Activated CD4-positive, alpha-beta T cell treated with anti-CD3 and anti-CD28 coated beads, Interleukin-2, amount 10 ng/mL, durations not matched to agents 24 days and 14 days (primary cell): ENCODE data around the gene MLLT1. TPM values are rescaled to one million over a fixed set of nuclear protein-coding genes. Genes with fewer than 3 reads are reported as not detected.

ENCODE experiments used
- DNase-seq: peaks from one replicate; pipeline ENCODE4 v3.0.0; 2022
- H3K27ac Mint-ChIP-seq: one replicate; pipeline ENCODE4 v1.8.0; 2022; ENCODE audit warnings: mild to moderate bottlenecking, mixed read lengths
- H3K27me3 Mint-ChIP-seq: one replicate; pipeline ENCODE4 v1.8.0; 2022; ENCODE audit warnings: mixed read lengths
- H3K36me3 Mint-ChIP-seq: one replicate; pipeline ENCODE4 v1.8.0; 2022; ENCODE audit warnings: low read depth, mild to moderate bottlenecking, mixed read lengths
- H3K4me1 Mint-ChIP-seq: one replicate; pipeline ENCODE4 v1.8.0; 2021; ENCODE audit warnings: mixed read lengths
- H3K4me3 Mint-ChIP-seq: one replicate; pipeline ENCODE4 v1.8.0; 2022; ENCODE audit warnings: mild to moderate bottlenecking, moderate library complexity, mixed read lengths
- H3K9me3 Mint-ChIP-seq: one replicate; pipeline ENCODE4 v1.8.0; 2021; ENCODE audit warnings: mixed read lengths
- intact Hi-C: fragments of 100-400 bp; cut with micrococcal nuclease; formaldehyde crosslinking; loops from one replicate; pipeline ENCODE4 v1.15.1; 2023
- total RNA-seq: library from RNA; stranded (reverse); gene quantifications from 2 replicates; pipeline ENCODE4 v1.2.3, GENCODE V29; 2022

MLLT1 gene
- total RNA-seq, 1 donor from 2014 or later: 74.3 TPM

DNA sequence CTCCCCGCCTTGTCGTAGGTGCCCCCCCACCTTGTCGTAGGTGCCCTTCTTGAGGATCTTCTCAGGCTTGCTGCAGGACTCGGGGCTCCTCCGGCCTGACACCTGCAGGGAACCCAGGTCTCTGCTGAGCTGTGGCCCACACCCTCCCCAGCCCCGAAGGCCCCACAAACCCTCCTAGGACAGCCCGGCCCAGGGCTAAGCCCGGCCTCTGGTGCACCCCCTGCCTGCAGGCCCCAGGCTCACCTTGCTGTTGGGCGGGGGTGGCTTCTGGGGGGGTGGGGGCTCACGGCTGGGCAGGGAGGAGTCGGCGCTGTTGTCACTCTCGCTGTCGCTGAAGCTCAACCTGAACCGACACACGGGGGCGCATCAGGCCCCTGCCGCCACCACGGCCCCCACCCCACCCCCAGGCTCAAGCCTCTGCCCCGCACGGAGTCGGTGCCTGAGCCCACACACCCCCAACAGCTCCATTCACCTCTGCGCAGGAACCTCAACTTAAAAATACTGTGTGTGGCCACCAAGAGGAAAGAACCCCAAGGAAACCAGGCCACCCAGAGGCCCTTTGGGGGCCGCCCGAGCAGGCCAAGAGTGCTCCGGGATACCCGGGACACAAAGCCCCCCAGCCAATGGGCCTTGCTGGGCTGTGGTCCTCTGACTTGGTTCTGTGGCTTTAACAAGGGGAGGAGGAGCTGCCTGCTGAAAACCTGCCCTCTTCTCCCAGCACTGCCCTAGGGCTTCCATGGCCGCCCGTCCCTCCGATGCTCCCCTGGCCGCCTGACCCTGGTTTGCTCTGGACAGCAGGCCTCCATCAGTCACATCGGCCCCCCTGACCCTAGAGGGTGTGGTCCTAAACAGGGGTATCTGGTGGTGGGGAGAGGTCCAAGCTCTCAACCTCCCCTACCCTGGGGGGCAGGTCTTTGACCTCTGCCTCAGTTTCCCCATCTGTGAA lies 65.8 kb downstream of the MLLT1 start:
- Mint-ChIP-seq H3K27ac (no peak overlapping the region), H3K4me1 (peaks cover 2% of the 10 kb centered on the region), H3K9me3 (no peaks in the 10 kb centered on the region), H3K4me3 (no peak overlapping the region), H3K27me3 (no peaks in the 10 kb centered on the region), H3K36me3 (peaks cover 4% of the 10 kb centered on the region)
- intact Hi-C loops: no loop called here
- DNase-seq: no peak

DNA sequence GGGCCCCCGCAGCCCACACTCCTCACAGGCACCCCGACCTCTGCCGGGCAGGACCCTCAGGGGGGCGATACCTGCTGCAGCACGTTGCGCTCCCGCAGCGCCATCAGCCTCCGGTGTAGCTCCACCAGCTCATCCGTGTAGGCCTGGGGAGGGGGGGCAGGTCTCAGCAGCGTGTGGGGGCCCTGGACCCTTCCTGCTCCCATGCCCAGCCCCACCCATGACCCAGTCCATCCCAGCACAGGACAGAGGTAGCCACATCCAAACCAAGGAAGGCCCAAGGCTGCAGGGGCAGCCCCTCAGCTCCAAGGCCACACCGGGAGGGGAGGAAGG lies 66.5 kb downstream of the MLLT1 start:
- H3K4me3 Mint-ChIP-seq: no peak overlapping the region
- H3K27me3 Mint-ChIP-seq: no peaks in the 10 kb centered on the region

DNA sequence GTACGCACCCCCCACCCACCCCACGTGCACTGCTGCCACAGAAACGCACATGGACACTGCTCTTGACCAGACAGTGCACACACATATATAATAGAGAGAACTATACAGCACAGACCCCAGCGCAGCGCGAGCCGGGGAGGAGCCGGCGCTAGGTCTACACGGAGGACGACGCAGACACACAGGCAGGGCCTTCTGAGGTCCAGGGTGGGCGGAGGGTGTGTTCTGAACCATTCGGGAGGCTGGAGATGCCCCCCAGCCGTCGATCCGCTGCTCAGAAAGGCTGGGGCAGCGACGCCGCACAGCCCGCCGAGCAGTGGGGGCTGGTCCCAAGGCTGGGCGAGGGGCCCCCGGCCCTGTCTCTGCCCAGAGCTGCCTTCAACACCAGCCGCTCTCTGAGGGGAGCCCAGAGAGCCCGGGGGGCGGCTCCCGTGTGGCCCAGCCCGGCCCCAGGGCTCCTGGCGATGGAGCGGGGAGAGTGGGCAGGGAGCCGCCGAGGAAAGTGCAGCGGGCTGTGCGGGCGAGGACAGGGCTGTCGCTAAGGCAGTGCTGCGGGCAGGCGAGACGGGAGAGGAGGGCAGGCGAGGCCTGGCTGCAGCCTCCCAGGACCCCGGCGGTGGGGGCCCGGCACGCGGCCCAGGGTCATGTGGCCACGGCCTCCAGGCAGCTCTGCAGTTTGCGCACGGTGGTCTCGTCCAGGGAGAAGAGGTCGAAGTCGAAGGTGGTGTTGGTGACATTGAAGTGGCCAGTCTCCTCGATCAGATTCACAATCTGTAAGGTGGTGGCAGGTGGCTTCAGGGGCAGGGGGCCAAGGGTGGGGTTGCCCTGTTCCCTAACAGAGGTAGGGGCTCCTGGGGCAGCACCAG lies 67.1 kb downstream of the MLLT1 start:
- Mint-ChIP-seq H3K27me3 (no peaks in the 10 kb centered on the region), H3K4me1 (no peaks in the 10 kb centered on the region), H3K9me3 (no peaks in the 10 kb centered on the region), H3K36me3 (peaks cover 4% of the 10 kb centered on the region), H3K27ac (no peak overlapping the region), H3K4me3 (no peak overlapping the region)
- DNase-seq: no peak
- intact Hi-C loops: no loop called here

More for the DNA sequence above, 66.5 kb downstream of the MLLT1 start:
- DNase-seq: no peak
- Mint-ChIP-seq H3K9me3 (no peaks in the 10 kb centered on the region), H3K27ac (no peak overlapping the region), H3K4me1 (no peaks in the 10 kb centered on the region), H3K36me3 (peaks cover 4% of the 10 kb centered on the region)
- intact Hi-C loops: no loop called here

DNA sequence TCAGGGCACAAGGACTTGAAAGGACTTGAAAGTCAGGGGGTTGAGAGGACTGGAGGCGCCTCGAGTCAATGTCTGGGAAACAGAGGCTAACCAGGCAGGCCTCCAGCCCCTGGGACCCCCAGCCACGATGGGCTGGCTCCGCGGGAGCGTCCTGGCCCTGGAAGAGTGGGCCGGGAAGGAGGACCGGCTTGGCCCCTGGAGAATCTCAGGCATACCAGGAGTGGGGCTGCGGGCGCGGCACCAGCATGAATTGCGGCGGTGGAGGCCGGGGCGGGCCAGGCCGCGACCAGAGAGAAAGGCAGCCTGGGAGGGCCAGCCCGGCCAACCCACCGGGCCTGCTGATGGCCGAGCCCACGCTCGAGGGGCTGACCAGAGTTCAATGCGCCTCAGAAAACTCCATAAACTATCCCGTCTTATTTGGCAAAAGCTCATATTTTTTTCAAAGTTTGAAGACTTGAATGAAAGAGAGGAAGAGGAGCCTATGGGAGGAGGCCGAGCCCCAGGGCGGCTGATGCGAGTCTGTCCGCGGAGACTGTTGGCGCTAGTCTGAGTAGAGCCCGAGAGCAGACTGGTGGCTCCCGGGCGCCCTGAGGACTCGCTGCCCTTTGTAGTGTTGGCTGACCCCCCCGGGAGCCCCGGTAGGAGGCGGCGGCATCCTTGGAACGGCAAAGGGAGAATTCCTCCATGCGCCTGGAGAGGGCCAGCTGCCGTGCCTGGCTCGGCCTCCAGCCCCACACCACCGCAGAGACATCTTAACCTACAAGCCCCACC lies 68.0 kb downstream of the MLLT1 start:
- Mint-ChIP-seq H3K4me1 (no peaks in the 10 kb centered on the region), H3K27me3 (no peaks in the 10 kb centered on the region), H3K9me3 (no peaks in the 10 kb centered on the region), H3K27ac (no peak overlapping the region), H3K4me3 (no peak overlapping the region), H3K36me3 (peaks cover 4% of the 10 kb centered on the region)
- DNase-seq: no peak
- intact Hi-C loops: no loop called here

DNA sequence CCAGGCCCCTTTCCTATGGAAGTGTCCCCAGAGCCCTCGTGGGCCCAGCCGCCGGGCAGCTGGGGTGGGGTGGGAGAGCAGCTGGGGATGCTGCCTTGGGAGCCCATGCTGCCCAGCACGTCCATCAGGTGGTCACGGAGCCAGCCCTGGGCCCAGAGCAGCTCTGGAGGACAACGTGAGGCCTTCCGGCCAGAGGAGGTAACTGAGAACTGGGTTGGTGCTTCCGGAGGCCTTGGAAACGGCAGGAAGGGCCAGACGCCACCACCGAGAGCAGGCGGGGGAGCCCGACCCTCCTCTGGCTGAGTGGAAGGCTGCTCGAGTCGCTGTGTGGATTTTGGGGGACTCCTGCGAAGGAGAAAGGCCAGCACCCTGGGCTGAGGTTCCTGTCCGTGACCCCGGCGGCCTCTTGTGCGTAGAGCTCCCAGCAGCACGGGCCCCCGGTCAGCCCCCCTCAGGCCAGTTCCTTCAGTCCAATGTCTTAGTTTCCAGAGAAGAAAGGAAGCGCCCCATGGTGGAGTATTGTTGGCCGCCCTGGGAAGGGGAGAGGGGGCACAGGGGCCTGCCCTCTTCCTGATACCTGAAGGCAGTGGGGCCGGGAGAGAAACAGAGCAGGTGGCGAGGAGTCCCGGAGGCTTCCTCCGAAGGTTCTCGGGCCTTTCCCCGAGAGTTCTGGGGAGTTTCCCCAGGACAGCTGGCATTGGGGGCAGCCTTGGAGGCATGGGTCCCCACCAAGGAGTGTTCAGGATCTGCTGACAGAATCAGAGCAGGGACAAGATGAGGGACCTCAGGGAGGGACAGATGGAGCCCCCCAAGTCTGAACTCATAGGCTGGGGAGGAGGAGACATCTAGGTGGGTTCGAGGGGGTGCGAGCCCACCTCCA lies 68.8 kb downstream of the MLLT1 start:
- Mint-ChIP-seq H3K4me3 (no peak overlapping the region), H3K36me3 (peaks cover 4% of the 10 kb centered on the region), H3K27me3 (no peaks in the 10 kb centered on the region), H3K9me3 (no peaks in the 10 kb centered on the region), H3K4me1 (no peaks in the 10 kb centered on the region), H3K27ac (no peak overlapping the region)
- DNase-seq: no peak
- intact Hi-C loops: no loop called here

DNA sequence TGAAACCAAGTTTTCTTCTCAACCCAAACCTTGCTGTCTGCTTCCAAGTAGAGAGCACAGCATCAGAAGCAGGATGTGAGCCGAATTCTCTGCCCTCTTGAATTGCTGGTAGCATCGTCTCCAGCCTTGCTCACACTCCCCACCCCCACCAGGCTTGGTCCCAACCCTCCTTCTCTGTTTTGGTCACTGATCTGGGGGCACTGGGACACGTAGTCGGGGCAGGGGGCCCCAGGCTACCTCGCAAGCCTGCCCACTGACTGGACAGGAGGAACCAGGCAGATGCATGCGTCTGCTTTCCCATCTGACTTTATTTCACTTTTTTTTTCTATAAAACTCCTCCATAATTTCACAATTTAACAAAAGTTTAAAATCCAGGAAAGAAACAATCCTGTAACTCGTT lies 69.7 kb downstream of the MLLT1 start:
- intact Hi-C loops: no loop called here
- Mint-ChIP-seq H3K27ac (no peak overlapping the region), H3K9me3 (no peaks in the 10 kb centered on the region), H3K4me1 (no peaks in the 10 kb centered on the region), H3K36me3 (peaks cover 4% of the 10 kb centered on the region), H3K27me3 (no peaks in the 10 kb centered on the region), H3K4me3 (no peak overlapping the region)
- DNase-seq: no peak

DNA sequence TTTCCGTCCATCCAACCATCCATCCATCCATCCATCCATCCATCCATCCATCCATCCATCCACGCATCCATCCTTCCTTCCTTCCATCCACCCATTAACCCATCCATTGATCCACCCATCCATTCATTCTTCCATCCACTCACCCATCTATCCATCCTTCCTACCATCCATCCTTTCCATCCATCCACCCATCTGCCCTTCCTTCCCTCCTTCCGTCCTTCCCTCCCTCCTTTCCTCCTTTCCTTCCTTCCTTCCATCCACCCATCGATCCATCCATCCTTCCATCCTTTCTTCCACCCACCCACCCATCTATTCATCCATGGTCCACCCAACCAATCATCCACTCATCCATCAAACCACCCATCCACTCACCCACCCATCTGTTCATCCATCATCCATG lies 70.1 kb downstream of the MLLT1 start:
- no peak overlapping the region for H3K27ac Mint-ChIP-seq
- no peaks in the 10 kb centered on the region for H3K4me1 Mint-ChIP-seq
- intact Hi-C loops: no loop called here
- no peak overlapping the region for H3K4me3 Mint-ChIP-seq
- H3K27me3 Mint-ChIP-seq: no peaks in the 10 kb centered on the region
- no peaks in the 10 kb centered on the region for H3K9me3 Mint-ChIP-seq
- DNase-seq: no peak
- peaks cover 4% of the 10 kb centered on the region for H3K36me3 Mint-ChIP-seq

DNA sequence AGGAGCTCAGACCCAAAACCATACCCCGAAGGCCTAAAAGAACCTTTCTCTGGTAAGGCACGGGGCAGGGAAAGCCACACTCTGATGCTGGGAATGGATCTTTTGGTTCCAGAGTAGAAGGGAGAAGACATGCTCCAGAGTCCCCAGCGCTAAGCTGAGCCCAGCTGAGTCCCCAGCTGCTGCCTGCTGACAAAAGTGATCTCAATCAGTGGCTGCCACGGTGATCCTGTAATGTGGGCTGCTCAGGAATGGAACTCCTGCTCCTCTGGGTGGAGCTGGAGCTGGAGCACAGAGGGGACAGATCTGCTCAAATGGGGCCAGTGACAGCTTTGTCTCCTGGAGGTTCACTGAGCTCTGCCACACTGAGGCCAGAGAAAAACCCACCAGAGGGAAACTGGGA lies 70.5 kb downstream of the MLLT1 start:
- Mint-ChIP-seq H3K27me3 (no peaks in the 10 kb centered on the region), H3K4me1 (no peaks in the 10 kb centered on the region), H3K27ac (no peak overlapping the region), H3K9me3 (no peaks in the 10 kb centered on the region), H3K36me3 (peaks cover 4% of the 10 kb centered on the region), H3K4me3 (no peak overlapping the region)
- DNase-seq: no peak
- intact Hi-C loops: no loop called here

DNA sequence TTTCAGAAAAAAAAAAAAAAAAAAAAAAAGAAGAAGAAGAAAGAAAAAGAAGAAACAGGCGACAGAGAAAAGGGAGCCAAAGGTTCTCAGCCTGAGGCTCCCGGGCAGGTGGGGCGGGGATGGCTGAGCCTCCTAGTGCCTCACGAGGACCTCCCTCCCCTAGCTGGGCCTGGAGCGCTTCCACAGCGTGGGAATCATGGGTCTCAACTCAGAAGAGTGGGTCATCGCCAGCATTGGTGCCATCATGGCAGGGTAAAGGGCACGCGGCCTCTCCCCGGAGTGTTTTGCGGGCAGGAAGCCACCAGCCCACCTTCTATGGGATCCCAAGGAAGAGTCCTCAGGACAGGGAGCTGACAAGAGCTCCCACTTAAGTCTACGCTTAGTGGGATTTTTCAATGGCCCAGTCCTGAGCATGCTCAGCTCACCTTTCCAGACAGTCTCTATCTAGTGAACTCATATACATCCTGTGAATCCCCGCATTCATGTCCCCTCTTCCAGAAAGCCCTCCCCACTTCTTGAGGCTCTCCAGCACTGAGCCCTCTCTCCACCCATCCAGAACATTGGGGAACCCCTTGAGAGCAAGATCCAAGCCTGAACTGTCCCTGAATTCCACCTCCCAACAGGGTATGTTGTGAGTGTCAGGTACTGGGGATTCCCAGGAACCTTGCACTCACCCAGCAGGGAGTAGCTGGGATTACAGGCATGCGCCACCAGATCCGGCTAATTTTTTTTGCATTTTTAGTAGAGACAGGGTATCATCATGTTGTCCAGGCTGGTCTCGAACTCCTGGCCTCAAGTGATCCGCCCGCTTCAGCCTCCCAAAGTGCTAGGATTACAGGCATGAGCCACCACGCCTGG lies 74.7 kb downstream of the MLLT1 start:
- intact Hi-C loops: no loop called here
- Mint-ChIP-seq H3K27me3 (peaks cover 6% of the 10 kb centered on the region), H3K9me3 (no peaks in the 10 kb centered on the region), H3K4me1 (no peaks in the 10 kb centered on the region), H3K36me3 (no peaks in the 10 kb centered on the region), H3K27ac (no peak overlapping the region), H3K4me3 (no peak overlapping the region)
- no peak for DNase-seq

DNA sequence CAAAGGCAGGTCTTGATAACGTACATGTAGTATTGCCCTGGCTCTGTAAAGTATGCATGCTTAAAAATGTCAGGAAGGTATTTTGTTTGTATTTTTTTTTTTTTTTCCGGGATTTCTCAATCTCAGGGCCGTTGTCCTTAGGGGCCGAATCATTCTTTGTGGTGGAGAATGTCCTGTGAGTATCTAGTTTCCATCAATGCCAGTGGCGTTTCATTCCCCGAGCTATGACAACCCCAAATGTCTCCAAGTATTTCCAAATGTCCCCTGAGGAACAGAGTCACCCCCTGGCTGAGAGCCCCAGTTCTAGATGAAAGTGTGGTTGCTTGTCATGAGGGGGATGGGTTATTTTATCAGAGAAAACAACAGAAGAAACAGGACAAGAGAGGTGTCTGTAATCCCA lies 75.6 kb downstream of the MLLT1 start:
- H3K36me3 Mint-ChIP-seq: peaks cover 5% of the 10 kb centered on the region
- H3K9me3 Mint-ChIP-seq: no peaks in the 10 kb centered on the region
- no peak overlapping the region for H3K4me3 Mint-ChIP-seq
- intact Hi-C loops: no loop called here
- H3K4me1 Mint-ChIP-seq: peaks cover 6% of the 10 kb centered on the region
- DNase-seq: no peak
- H3K27ac Mint-ChIP-seq: no peak overlapping the region
- H3K27me3 Mint-ChIP-seq: peaks cover 10% of the 10 kb centered on the region

DNA sequence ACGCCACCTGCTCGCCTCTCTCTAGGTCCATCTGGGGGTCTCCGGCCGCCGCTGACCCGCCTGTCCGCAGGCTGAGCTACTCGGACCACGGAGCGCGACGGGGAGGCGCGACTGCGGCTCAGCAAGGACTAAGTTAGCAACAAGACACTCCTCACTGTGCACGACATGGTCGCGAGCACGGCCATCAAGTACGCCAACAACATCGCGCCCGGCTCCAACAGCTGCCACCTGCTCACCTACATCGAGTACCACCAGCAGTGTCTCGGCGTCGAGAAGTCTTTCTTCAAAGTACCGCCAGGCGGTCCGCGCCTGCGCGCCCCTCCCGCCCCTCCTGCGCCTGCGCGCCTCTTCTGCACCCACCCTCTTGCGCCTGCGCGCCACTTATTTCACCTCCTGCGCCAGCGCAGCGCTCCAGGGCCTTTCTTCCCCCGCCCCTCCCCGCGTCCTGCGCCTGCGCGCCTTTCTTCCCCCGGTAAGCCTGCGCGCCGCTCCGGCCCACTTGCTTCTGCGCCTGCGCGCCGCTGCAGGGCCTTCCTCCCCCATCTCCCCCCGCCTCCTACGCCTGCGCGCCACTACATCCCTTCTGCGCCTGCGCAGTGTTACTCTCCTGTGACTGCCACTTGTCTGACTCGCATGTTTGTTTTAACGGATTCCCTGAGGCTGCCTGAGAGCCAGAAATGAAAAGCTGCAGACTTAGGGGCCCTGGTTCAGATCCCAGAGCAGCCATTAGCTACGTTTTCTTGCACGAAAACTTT lies 80.4 kb downstream of the MLLT1 start:
- peak overlapping the region; percentile 100 for H3K4me3 Mint-ChIP-seq
- H3K4me1 Mint-ChIP-seq: peaks cover 18% of the 10 kb centered on the region
- H3K36me3 Mint-ChIP-seq: peaks cover 17% of the 10 kb centered on the region
- H3K9me3 Mint-ChIP-seq: peaks cover 6% of the 10 kb centered on the region
- peaks cover 10% of the 10 kb centered on the region for H3K27me3 Mint-ChIP-seq
- H3K27ac Mint-ChIP-seq: peak overlapping the region; percentile 95
- intact Hi-C loops: loop anchor here (1.0 kb wide), 2 partner anchors 33 to 89 kb away; partner anchors contain the start of gene RFX2
- peak; percentile 99 for DNase-seq

DNA sequence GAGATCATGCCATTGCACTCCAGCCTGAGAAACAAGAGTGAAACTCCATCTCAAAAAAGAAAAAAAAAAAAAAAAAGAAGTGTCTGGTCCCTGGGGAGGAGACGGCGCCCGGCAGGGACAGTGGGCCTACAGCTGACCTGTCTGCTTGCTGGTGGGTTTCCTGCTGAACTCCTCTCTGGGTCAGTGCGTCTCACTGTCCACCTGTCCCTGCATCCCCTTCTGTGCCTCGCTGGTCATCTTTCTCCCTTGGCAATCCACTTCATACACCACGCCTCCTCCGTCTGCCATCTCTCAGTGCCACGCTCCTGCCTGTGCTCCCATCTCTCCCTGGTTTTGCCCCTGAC lies 80.9 kb downstream of the MLLT1 start:
- Mint-ChIP-seq H3K27me3 (peaks cover 10% of the 10 kb centered on the region), H3K4me3 (peak overlapping the region; percentile 100), H3K36me3 (peaks cover 17% of the 10 kb centered on the region), H3K9me3 (peaks cover 6% of the 10 kb centered on the region), H3K4me1 (peaks cover 18% of the 10 kb centered on the region), H3K27ac (peak overlapping the region; percentile 95)
- no peak for DNase-seq
- intact Hi-C loops: loop anchor here (1.0 kb wide), 2 partner anchors 33 to 89 kb away; partner anchors contain the start of gene RFX2
